Stimulated activated CD4-positive, alpha-beta T cell treated with anti-CD3 and anti-CD28 coated beads, Interleukin-4, amount 100 ng/mL, for 4 hours (primary cell): ENCODE measurements around the gene ABAT.
"Not testable (repeated sequence)": the region's sequence is repeated elsewhere in the genome, so short reads cannot be mapped to it uniquely, and the experiment has no call there.

Source experiments
- DNase-seq, 2 experiments: peaks; one replicate each; pipeline ENCODE4 v3.0.0-alpha.2; 2020

Gene ABAT

GRCh38 chr16:8718851-8719680, 44.6 kb downstream of the ABAT start:
- DNase-seq: no peak

GRCh38 chr16:8720080-8720966, 45.9 kb downstream of the ABAT start:
- no peak for DNase-seq

GRCh38 chr16:8720967-8721308, 46.5 kb downstream of the ABAT start:
- DNase-seq: no peak

GRCh38 chr16:8721336-8722024, 47.1 kb downstream of the ABAT start:
- DNase-seq: no peak

GRCh38 chr16:8722025-8722348, 47.6 kb downstream of the ABAT start:
- DNase-seq: no peak

- DNase-seq: no peak
These were observed 51.2 kb downstream of the ABAT start for GRCh38 chr16:8725513-8726178.

GRCh38 chr16:8727131-8727806, 52.9 kb downstream of the ABAT start:
- DNase-seq: no peak

- DNase-seq: no peak
These were observed 53.6 kb downstream of the ABAT start for GRCh38 chr16:8727857-8728618.

- no peak for DNase-seq
These were observed 55.4 kb downstream of the ABAT start for GRCh38 chr16:8729779-8730334.

- DNase-seq: no peak
These were observed 56.0 kb downstream of the ABAT start for GRCh38 chr16:8730335-8730915.

- DNase-seq: no peak
These were observed 59.6 kb downstream of the ABAT start for GRCh38 chr16:8733849-8734540.

GRCh38 chr16:8735574-8735973, 61.2 kb downstream of the ABAT start:
- no peak for DNase-seq

- DNase-seq: no peak
These were observed 61.8 kb downstream of the ABAT start for GRCh38 chr16:8736123-8736668.

- DNase-seq: no peak
These were observed 64.7 kb downstream of the ABAT start for GRCh38 chr16:8739151-8739550.

- no peak for DNase-seq
These were observed 65.7 kb downstream of the ABAT start for GRCh38 chr16:8739989-8740704.

- DNase-seq: no peak
These were observed 66.4 kb downstream of the ABAT start for GRCh38 chr16:8740775-8741355.

GRCh38 chr16:8741636-8742035, 67.2 kb downstream of the ABAT start:
- DNase-seq: no peak

- no peak for DNase-seq
These were observed 67.7 kb downstream of the ABAT start for GRCh38 chr16:8742068-8742467.

- not testable (repeated sequence) for DNase-seq
These were observed 74.5 kb downstream of the ABAT start for GRCh38 chr16:8748944-8749343.
